GM19372 (cell line): Measurements from ENCODE around the gene ZBTB7A.
A peak's percentile ranks its signal among the peaks of the same experiment; 100 is the strongest.

Experiments
- ATAC-seq: cut with Tn5 transposase; IDR thresholded peaks from one replicate; pipeline ENCODE4 v1.9.1; 2021; ENCODE audit warnings: mild to moderate bottlenecking, low read depth, moderate library complexity; ENCODE audit not compliant: unreplicated experiment

Gene ZBTB7A

DNA sequence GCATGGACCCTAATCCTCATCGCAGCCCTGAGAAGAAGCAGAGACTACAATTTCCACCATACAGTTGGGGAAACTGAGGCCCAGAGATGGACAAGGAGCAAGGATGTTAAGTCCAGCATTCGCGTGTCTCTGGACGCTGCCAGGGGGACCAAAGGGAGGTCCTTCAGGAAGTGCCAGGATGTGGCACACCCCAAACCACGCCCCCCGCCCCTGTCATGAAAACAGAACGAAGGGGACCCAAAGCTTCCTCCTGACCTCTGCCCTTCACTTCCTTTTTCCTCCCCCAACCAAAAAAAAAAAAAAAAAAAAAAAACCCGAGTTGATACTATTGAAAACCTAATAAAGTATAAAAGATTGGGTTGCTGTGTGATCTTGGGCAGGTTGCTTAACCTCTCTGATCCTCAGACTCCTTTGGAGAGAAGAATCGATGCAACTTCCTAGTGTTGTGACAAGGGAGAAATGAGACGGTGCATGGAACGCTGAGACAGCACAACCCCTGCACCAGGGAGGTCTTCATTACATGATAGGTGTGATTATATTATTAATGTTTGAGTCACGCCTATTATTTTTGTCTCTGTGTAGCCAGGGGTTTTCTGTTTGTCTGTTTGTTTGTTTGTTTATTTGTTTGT, 2.7 kb upstream of the ZBTB7A start:
- no peak for ATAC-seq

GRCh38 chr19:4068047-4068966, 1.6 kb upstream of the ZBTB7A start:
- no peak for ATAC-seq

DNA sequence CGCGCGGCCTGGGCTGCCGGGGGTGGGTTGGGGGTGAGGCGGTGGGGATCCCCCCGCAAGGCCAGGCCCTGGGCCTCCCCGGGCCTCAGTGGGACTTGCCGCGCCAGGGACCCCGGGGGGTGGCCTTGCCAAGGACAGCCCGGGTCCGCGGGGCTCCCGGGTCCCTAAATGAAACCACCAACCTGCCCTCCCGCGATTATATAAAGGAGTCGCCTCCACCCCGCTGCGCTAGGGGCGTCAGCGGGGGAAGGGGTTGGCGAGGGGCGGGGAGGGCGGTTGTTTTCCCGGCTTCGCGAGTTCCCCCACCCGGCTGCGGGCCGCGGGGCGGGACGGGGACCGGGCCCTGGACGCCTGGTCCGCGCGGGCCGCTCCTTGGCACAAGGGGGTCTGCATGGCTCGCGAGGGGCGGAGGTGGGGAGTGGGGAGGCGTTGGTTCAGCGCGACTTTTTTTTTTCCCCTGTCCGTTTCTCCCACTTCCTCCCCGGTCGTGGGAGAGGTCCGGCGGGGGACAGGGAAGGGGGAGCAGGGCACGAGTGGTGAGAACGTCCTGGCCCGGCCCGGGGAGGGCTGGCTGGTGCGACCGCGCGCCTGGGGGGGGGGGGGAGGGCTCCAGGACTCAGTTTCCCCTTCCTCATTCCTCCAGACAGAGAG, 822 bp upstream of the ZBTB7A start:
- no peak for ATAC-seq

DNA sequence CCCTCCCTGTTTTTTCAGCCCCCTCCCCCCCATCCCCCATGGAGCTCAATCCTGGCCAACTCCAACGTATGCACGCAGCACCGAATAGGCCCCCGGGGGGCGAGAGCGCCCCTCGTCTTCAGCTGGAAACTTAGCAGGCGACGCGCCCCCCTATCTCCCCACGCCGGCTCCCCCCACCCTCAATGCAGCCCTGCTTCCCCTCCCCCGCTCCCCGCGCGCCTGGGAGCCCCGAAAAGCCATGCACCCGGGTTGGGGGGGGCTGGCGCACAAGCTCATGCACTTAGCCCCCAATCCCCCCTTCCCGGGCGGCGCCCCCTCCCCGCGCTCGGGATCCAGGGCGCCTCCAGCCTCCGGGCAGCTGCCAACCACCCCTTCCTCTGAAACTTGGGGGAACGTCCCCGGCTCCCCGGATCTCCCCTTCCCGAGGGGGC, 508 bp downstream of the ZBTB7A start:
- no peak for ATAC-seq

- ATAC-seq: peak; percentile 69
Measured at GRCh38 chr19:4065430-4066175, 1.1 kb downstream of the ZBTB7A start.

DNA sequence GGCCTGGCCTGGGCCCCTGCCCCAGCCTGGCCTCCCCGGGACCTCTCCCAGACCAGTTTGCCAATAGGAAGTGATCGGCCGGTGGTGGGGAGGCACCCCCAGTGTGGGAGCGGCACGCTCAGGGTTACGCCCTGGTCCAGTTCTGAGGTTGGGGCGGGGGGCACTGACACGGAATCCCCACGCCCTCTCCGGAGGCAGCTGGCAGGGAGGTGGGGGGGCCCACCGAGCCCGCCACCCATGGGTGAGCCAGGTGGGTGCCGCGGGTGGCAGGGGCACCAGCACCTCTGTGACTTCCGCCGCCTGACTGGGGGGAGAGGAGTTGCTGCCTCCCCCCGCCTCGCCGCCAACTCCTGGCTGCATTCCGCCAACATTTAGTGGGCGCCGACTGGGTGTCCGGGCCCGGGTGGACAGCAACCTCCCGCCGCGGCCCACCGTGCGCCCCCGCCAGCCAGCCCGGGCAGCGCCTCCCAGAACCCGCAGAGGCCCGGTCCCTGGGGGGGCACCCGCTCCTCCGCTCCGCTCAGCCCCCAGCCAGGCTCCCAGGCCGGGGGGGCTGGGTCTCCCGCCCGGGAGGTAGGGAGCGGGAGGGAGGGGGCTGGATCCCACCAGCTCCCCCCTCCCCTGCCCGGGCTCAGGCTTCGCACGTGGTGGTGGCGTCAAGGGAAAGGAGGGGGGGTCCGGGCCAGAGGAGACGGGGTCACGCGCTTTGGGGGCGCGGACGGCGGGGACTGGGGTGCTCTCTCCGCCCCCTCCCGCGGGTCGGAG, 2.0 kb downstream of the ZBTB7A start:
- peak; percentile 1 for ATAC-seq

DNA sequence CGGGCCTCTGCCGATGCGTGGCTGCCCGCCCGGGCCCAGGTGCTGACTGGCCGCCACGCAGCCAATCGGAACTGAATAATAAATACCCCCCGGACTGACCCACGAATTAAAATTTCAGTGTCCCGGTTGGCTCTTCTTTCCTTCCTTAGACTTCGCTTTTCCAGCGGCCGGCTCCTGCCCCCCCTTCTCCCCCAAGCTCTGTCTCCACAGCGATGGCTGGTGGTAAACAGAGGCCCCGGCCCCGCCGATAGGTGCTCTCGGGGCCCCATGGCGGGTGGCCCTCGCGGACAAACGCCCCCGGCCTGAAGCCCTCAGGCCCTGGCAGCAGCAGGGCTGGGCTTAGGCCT, 2.6 kb downstream of the ZBTB7A start:
- ATAC-seq: no peak

GRCh38 chr19:4063369-4064148, 3.1 kb downstream of the ZBTB7A start:
- no peak for ATAC-seq

DNA sequence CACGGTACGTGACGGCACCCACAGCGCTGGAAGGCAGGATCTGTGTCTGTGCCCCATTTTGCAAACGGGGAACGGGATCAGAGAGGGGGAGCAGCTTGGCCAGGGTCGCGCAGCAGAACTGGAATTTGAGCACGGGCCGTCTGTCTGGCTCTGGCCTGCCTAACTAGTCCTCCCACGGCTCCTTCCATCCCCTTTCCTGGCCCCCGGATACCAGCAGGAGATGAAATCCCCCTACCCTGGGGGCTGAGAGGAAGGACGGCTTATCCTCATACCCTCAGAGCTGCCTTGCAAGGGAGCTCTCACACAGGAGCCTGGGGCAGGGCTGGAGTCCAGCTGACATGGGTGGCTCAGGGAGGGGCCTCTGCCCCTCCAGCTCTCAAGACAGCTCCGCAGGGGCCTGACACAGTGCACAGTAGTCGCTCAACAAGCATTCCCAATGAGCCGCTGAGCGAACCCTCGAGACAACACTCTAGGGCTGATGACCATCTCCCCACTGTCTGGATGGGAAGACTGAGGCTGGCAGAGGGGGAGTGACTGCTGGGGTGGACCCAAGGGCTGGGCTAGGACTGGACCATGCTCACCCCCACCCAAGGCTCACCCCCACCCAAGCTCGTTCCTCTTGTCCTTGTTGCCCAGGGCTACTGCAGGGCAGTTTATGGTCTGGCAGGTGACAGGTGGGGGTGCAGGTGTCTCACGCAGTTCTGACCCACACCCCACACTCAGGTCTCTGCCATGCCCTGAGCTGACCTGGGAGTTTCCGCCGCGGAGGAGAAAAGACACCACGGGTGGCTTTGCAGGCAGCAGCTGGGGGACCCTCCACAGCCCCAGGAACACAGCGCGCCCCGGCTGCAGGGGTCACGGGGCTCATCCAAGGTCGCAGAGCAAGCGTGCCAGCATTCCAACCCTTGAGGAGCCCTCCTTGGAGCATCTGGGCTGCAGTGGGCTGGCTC, 4.0 kb downstream of the ZBTB7A start:
- no peak for ATAC-seq

GRCh38 chr19:4061683-4062418, 4.8 kb downstream of the ZBTB7A start:
- ATAC-seq: no peak

DNA sequence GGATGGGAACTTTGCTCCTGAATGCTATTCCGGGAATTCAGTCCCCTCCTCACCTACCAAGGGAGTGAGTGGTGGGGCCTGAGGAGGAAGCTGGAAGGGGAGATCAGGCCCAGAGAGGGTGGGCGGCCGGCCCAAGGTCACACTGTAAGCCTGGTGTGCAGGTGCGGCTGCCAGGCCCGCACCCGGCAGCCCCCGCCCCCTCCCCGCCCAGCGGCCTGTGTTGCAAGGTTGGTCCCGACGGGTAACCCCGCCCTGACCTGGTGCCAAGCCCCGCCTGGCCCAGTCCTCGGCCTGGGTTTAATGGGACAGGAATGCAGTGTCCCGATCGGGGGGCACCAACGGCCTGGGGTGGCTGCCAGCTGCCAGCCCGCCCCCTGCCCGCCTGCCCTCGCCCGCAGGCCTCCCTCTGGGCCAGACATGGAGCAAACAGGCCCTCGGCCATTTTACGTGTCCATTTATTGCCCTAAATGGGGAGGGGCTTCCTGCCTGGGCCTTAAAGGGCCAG, 5.5 kb downstream of the ZBTB7A start:
- ATAC-seq: no peak

GRCh38 chr19:4060621-4061177, 6.0 kb downstream of the ZBTB7A start:
- ATAC-seq: no peak

- ATAC-seq: no peak
Measured at GRCh38 chr19:4059891-4060620, 6.6 kb downstream of the ZBTB7A start.

- no peak for ATAC-seq
Measured at GRCh38 chr19:4059453-4059871, 7.2 kb downstream of the ZBTB7A start.

DNA sequence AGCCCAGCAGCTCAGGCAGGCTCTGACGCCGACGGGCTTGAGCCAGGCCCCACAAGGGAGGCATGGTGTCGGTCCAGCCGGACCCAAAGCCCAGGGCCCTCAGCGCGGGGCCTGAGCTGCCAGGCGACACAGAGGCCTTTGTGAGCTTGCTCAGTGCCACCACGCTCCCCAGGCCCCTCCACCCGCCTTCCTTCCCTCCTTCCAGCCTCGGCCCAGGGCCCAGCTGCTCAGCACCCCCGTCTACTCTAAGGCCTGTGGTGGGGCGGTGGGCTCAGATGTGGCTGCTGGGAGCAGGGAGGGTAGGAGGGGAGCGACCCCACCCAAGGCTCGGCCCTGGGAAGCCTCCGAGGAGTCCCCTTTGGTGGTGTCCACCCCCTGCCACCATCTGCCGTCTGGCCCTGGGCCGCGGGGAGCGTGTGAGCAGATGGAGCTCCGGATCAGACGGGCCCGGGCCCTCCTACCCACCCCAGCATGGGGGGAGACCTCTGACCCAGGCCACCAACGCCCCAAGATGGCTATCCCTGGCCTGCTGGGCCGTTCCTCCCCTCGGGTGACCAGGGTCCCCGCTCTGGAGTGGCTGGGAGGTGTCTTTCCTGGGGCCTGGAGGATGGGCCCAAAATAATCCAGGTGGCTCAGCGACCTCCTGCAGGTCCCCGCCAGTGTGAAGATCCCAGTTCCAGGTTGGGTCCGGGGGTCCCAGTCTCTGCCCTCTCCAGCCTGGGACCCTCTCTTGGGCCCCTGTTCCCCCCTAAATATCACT, 7.8 kb downstream of the ZBTB7A start:
- ATAC-seq: no peak
